ENCODE data around the gene DRAXIN.
A peak's percentile ranks its signal among the peaks of the same experiment; 100 is the strongest.

The DRAXIN gene

GRCh38 chr1:11720033-11720376 lies 28.5 kb downstream of the DRAXIN start:
- TF ChIP-seq CTCF (IDR thresholded peaks at IDR 0.05; ENCODE audit: unreplicated experiment in 3 of 3): no peak
- Mint-ChIP-seq H3K27me3 (ENCODE audit: low read depth) (peaks cover 29% of the 10 kb centered on the region), H3K27ac (no peak overlapping the region), H3K4me1 (no peaks in the 10 kb centered on the region), H3K4me3 (peak overlapping the region in 1 of 3 experiments; percentile 55), H3K36me3 (ENCODE audit: low read depth) (no peaks in the 10 kb centered on the region), H3K9me3 (no peaks in the 10 kb centered on the region)

GRCh38 chr1:11720525-11720924 lies 29.0 kb downstream of the DRAXIN start:
- Mint-ChIP-seq H3K27me3 (ENCODE audit: low read depth) (peaks cover 26% of the 10 kb centered on the region), H3K4me1 (no peaks in the 10 kb centered on the region), H3K9me3 (no peaks in the 10 kb centered on the region), H3K4me3 (no peak overlapping the region), H3K27ac (no peak overlapping the region), H3K36me3 (ENCODE audit: low read depth) (no peaks in the 10 kb centered on the region)
- TF ChIP-seq CTCF (IDR thresholded peaks at IDR 0.05; ENCODE audit: unreplicated experiment in 3 of 3): no peak

- no peak for TF ChIP-seq CTCF (IDR thresholded peaks at IDR 0.05; ENCODE audit: unreplicated experiment in 3 of 3)
- no peaks in the 10 kb centered on the region for H3K4me1 Mint-ChIP-seq
- no peaks in the 10 kb centered on the region for H3K36me3 Mint-ChIP-seq (ENCODE audit: low read depth)
- no peaks in the 10 kb centered on the region for H3K9me3 Mint-ChIP-seq
- no peak overlapping the region for H3K4me3 Mint-ChIP-seq
- H3K27ac Mint-ChIP-seq: no peak overlapping the region
- peaks cover 26% of the 10 kb centered on the region for H3K27me3 Mint-ChIP-seq (ENCODE audit: low read depth)
Observed at GRCh38 chr1:11721311-11721710, 29.8 kb downstream of the DRAXIN start.

GRCh38 chr1:11722538-11722937 lies 31.0 kb downstream of the DRAXIN start:
- no peak overlapping the region for H3K4me3 Mint-ChIP-seq
- H3K27me3 Mint-ChIP-seq (ENCODE audit: low read depth): peaks cover 20% of the 10 kb centered on the region
- no peaks in the 10 kb centered on the region for H3K4me1 Mint-ChIP-seq
- H3K9me3 Mint-ChIP-seq: no peaks in the 10 kb centered on the region
- H3K36me3 Mint-ChIP-seq (ENCODE audit: low read depth): no peaks in the 10 kb centered on the region
- no peak for TF ChIP-seq CTCF (IDR thresholded peaks at IDR 0.05; ENCODE audit: unreplicated experiment in 3 of 3)
- no peak overlapping the region for H3K27ac Mint-ChIP-seq

- Mint-ChIP-seq H3K9me3 (no peaks in the 10 kb centered on the region), H3K27me3 (ENCODE audit: low read depth) (peaks cover 6% of the 10 kb centered on the region), H3K36me3 (ENCODE audit: low read depth) (no peaks in the 10 kb centered on the region), H3K4me3 (no peak overlapping the region), H3K4me1 (peaks cover 13% of the 10 kb centered on the region), H3K27ac (no peak overlapping the region)
- no peak for TF ChIP-seq CTCF (IDR thresholded peaks at IDR 0.05; ENCODE audit: unreplicated experiment in 3 of 3)
Observed at GRCh38 chr1:11725616-11726015, 34.1 kb downstream of the DRAXIN start.

- Mint-ChIP-seq H3K4me1 (peaks cover 24% of the 10 kb centered on the region), H3K36me3 (ENCODE audit: low read depth) (no peaks in the 10 kb centered on the region), H3K27me3 (ENCODE audit: low read depth) (peaks cover 6% of the 10 kb centered on the region), H3K4me3 (no peak overlapping the region), H3K27ac (no peak overlapping the region), H3K9me3 (no peaks in the 10 kb centered on the region)
- TF ChIP-seq CTCF (IDR thresholded peaks at IDR 0.05; ENCODE audit: unreplicated experiment in 3 of 3): no peak
Observed at GRCh38 chr1:11727119-11727518, 35.6 kb downstream of the DRAXIN start.
